HG02623 (cell line): Measurements from ENCODE around the gene CCDC169.
"Not testable (repeated sequence)": the region's sequence is repeated elsewhere in the genome, so short reads cannot be mapped to it uniquely, and the experiment has no call there.

Source experiments
- ATAC-seq: cut with Tn5 transposase; IDR thresholded peaks from one replicate; pipeline ENCODE4 v1.9.1; 2021; ENCODE audit warnings: moderate library complexity; ENCODE audit not compliant: unreplicated experiment

CCDC169 gene

GRCh38 chr13:36319793-36320192 lies 22.2 kb upstream of the CCDC169 start:
- not testable (repeated sequence) for ATAC-seq

- ATAC-seq, result no peak
These were observed 15.7 kb upstream of the CCDC169 start for GRCh38 chr13:36313047-36313969.

- ATAC-seq, result no peak
These were observed 12.9 kb upstream of the CCDC169 start for GRCh38 chr13:36310417-36311108.

GRCh38 chr13:36302289-36302688 lies 4.7 kb upstream of the CCDC169 start:
- no peak for ATAC-seq

GRCh38 chr13:36299469-36299868 lies 1.9 kb upstream of the CCDC169 start:
- ATAC-seq, result not testable (repeated sequence)

GRCh38 chr13:36298535-36299068 lies 988 bp upstream of the CCDC169 start:
- ATAC-seq, result no peak

GRCh38 chr13:36294096-36294495 lies 3.5 kb downstream of the CCDC169 start:
- ATAC-seq, result no peak

- ATAC-seq, result no peak
These were observed 4.1 kb downstream of the CCDC169 start for GRCh38 chr13:36293497-36293896.

- no peak for ATAC-seq
These were observed 8.7 kb downstream of the CCDC169 start for GRCh38 chr13:36288794-36289391.

- no peak for ATAC-seq
These were observed 11.6 kb downstream of the CCDC169 start for GRCh38 chr13:36286006-36286405.

- peak; percentile 45 for ATAC-seq
These were observed 14.7 kb downstream of the CCDC169 start for GRCh38 chr13:36282821-36283432.

GRCh38 chr13:36275190-36276002 lies 22.2 kb downstream of the CCDC169 start:
- ATAC-seq, result no peak

- no peak for ATAC-seq
These were observed 24.2 kb downstream of the CCDC169 start for GRCh38 chr13:36273431-36273830.

- ATAC-seq, result no peak
These were observed 35.6 kb downstream of the CCDC169 start for GRCh38 chr13:36261976-36262375.

- no peak for ATAC-seq
These were observed 36.6 kb downstream of the CCDC169 start for GRCh38 chr13:36261011-36261410.

GRCh38 chr13:36259361-36260137 lies 38.1 kb downstream of the CCDC169 start:
- ATAC-seq, result no peak

GRCh38 chr13:36258831-36259230 lies 38.8 kb downstream of the CCDC169 start:
- no peak for ATAC-seq

GRCh38 chr13:36251526-36251925 lies 46.1 kb downstream of the CCDC169 start:
- no peak for ATAC-seq

GRCh38 chr13:36251017-36251416 lies 46.6 kb downstream of the CCDC169 start:
- no peak for ATAC-seq
